Transverse colon (tissue), 4 donors: ENCODE measurements around the gene NBEAL2. TPM values are rescaled to one million over a fixed set of nuclear protein-coding genes. Genes with fewer than 3 reads are reported as not detected.
A peak's percentile ranks its signal among the peaks of the same experiment; 100 is the strongest.

Experiments
- DNase-seq: peaks from one replicate; pipeline ENCODE4 v3.0.0-alpha.2; 2019
- H3K27ac ChIP-seq, 4 donors: fragments of 200-600 bp; sonication (generic); 2 replicates each; pipeline ENCODE4 v1.5.1; 2016 to 2018; ENCODE audit warnings: inconsistent platforms in 4 of 4
- H3K27me3 ChIP-seq: fragments of 200-600 bp; sonication (generic); 2 replicates; pipeline ENCODE4 v1.5.1; 2017; ENCODE audit warnings: inconsistent platforms
- H3K36me3 ChIP-seq, 4 donors: fragments of 200-600 bp; sonication (generic); 2 replicates each; pipeline ENCODE4 v1.5.1; 2017 to 2019; ENCODE audit warnings: inconsistent platforms in 4 of 4
- H3K4me1 ChIP-seq, 4 donors: fragments of 200-600 bp; sonication (generic); 2 replicates each; pipeline ENCODE4 v1.5.1; 2017 to 2020; ENCODE audit warnings: inconsistent platforms in 4 of 4
- H3K4me3 ChIP-seq, 4 donors: fragments of 200-600 bp; sonication (generic); 1 replicate in 1 of 4; 2 replicates in 3 of 4; pipeline versions ENCODE4 v1.5.1 to v1.6.1; 2017 to 2019; ENCODE audit warnings: inconsistent platforms in 4 of 4
- H3K9me3 ChIP-seq, 2 donors: fragments of 200-600 bp; sonication (generic); 2 replicates each; pipeline ENCODE4 v1.5.1; 2017 to 2019; ENCODE audit warnings: inconsistent platforms in 2 of 2
- EP300 ChIP-seq: sonication (generic); formaldehyde crosslinking; IDR thresholded peaks from one replicate; pipeline ENCODE4 v1.6.1; 2017; ENCODE audit warnings: antibody characterized with exemption, low read depth
- POLR2A ChIP-seq: fragments of 450-650 bp; IDR thresholded peaks from one replicate; pipeline ENCODE4 v1.6.1; 2016; ENCODE audit warnings: antibody characterized with exemption, mild to moderate bottlenecking, moderate library complexity
- POLR2AphosphoS5 ChIP-seq, 3 donors: sonication (generic); formaldehyde crosslinking; IDR thresholded peaks; one replicate each; pipeline ENCODE4 v1.6.1; 2016; ENCODE audit warnings: antibody characterized with exemption in 3 of 3
- WGBS, 2 donors: methylation state at CpG; one replicate each; pipeline ENCODE4 v1.1.5; 2018; ENCODE audit warnings: low coverage in 1 of 2; 5-methylcytosine and 5-hydroxymethylcytosine counted together
- in situ Hi-C, 4 donors: fragments of 200-750 bp; cut with MboI; loops; one replicate each; pipeline versions ENCODE4 v1.15.0 to v1.15.1; 2017; ENCODE audit warnings: low sequenced_read_pairs in 3 of 4, low pct_ligation_motif_present in 1 of 4, low pct_unique_long_range_greater_than_20kb in 1 of 4
- intact Hi-C: fragments of 100-400 bp; cut with DNase I; formaldehyde crosslinking; loops from one replicate; pipeline ENCODE4 v1.15.1; 2023; ENCODE audit warnings: low total_unique reads
- total RNA-seq, 4 donors: library from RNA; depleted of rRNA; stranded (reverse); fragments of >200 nt; gene quantifications; one replicate each; pipeline ENCODE4 v1.1.0, GENCODE V29; 2016
- TF ChIP-seq, protein P1 (sequence below), 5 experiments: fragments of 200-600 bp in 3 of 5; fragments of 450-650 bp in 2 of 5; sonication (generic) in 3 of 5; IDR thresholded peaks; 1 replicate in 2 of 5; 2 replicates in 3 of 5; pipeline ENCODE4 v1.5.1; 2016 to 2017; ENCODE audit warnings: antibody characterized with exemption in 5 of 5, inconsistent platforms in 3 of 5, mild to moderate bottlenecking in 2 of 5, moderate library complexity in 1 of 5

NBEAL2 gene
- total RNA-seq, 4 donors from 2014 or later: 81.1 to 163 (median 122) TPM

DNA sequence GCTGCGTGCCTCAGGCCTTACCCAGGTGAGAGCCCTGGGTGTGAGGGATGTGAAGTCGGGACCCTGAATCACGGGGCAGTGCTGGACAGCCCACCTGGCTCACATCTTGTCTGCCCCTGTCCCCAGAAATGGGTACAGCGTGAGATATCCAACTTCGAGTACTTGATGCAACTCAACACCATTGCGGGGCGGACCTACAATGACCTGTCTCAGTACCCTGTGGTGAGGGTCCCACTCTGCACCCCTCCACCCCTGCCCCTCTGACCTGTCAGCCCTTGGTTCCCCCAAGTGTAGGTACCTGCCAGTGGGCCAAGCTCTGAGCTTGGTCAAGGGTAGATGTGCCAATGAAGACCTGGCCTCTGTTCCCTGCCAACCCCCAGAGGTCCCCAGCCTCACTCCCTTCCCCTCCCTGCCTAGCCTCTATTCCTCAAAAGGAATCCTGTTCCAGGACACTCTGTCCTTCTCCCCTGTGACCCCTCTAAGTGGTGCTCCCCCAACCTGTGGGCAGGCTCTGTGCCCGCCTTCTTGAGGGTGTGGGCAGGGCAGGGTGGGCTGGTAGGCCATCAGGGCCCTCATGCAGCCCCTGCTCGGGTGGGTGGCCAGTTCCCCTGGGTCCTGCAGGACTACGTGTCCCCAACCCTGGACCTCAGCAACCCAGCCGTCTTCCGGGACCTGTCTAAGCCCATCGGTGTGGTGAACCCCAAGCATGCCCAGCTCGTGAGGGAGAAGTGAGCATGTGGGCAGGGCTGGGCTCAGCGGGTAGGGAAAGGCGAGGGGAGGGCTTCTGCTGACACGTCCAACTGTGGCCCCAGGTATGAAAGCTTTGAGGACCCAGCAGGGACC, 25.1 kb downstream of the NBEAL2 start:
- H3K4me1 ChIP-seq: peaks cover 0 to 4% (median under 1%) of the 10 kb centered on the region in 4 donors
- in situ Hi-C loops: loop anchor here in 3 of 4 donors (25.0 kb wide), 2 partner anchors 158 to 292 kb away; partner anchors contain the start of genes PRSS50 (in 2 of the 3), TMIE (in 2 of the 3) and SETD2 (in 1 of the 3)
- WGBS, 2 donors: 93% methylated on average over 16 of the region's 17 CpGs; no CpG with 5 or more reads in 1 of the 2 donors
- H3K36me3 ChIP-seq: peaks cover 0 to 27% (median 5%) of the 10 kb centered on the region in 4 donors
- DNase-seq: no peak
- TF ChIP-seq EP300 (no peak), POLR2A (no peak), POLR2AphosphoS5 (IDR thresholded peaks at IDR 0.05) (no peak)
- TF ChIP-seq, protein P1, sequence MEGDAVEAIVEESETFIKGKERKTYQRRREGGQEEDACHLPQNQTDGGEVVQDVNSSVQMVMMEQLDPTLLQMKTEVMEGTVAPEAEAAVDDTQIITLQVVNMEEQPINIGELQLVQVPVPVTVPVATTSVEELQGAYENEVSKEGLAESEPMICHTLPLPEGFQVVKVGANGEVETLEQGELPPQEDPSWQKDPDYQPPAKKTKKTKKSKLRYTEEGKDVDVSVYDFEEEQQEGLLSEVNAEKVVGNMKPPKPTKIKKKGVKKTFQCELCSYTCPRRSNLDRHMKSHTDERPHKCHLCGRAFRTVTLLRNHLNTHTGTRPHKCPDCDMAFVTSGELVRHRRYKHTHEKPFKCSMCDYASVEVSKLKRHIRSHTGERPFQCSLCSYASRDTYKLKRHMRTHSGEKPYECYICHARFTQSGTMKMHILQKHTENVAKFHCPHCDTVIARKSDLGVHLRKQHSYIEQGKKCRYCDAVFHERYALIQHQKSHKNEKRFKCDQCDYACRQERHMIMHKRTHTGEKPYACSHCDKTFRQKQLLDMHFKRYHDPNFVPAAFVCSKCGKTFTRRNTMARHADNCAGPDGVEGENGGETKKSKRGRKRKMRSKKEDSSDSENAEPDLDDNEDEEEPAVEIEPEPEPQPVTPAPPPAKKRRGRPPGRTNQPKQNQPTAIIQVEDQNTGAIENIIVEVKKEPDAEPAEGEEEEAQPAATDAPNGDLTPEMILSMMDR (IDR thresholded peaks at IDR 0.05): no peak
- no peak overlapping the region for H3K27ac ChIP-seq
- no peak overlapping the region for H3K4me3 ChIP-seq
- H3K27me3 ChIP-seq: no peaks in the 10 kb centered on the region
- intact Hi-C loops: loop anchor here (10.0 kb wide), 1 partner anchor 160 kb away; the partner anchor contains the start of gene SETD2
- H3K9me3 ChIP-seq: no peaks in the 10 kb centered on the region

DNA sequence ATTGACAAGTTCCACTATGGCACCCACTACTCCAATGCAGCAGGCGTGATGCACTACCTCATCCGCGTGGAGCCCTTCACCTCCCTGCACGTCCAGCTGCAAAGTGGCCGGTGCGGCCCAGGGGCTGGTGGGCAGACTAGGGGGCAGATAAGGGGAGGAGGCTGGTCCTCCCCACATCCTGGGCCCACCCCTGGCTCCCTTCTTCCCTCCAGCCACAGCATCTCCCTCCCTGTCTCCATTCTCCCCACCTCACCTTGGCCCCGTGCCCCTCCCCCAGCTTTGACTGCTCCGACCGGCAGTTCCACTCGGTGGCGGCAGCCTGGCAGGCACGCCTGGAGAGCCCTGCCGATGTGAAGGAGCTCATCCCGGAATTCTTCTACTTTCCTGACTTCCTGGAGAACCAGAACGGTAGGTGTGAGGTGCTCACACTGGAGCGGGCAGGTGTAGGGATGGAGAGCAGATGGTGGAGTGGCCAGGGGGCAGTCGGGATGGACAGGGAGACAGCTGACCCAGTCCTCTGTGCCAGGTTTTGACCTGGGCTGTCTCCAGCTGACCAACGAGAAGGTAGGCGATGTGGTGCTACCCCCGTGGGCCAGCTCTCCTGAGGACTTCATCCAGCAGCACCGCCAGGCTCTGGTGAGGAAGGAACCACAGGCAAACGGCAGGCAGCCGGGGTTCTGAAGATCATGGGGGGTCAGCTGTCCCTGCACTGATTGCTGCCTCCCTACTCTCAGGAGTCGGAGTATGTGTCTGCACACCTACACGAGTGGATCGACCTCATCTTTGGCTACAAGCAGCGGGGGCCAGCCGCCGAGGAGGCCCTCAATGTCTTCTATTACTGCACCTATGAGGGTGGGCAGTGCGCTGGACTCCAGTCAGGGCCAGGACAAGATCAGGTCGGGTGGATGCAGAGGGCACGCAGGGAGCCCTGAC, 26.0 kb downstream of the NBEAL2 start:
- WGBS, 2 donors: 82% methylated on average over 23 of the region's 32 CpGs; no CpG with 5 or more reads in 1 of the 2 donors
- intact Hi-C loops (loop anchor here (1.0 to 10.0 kb wide), 2 partner anchors 30 to 159 kb away; partner anchors contain the start of gene SETD2), in situ Hi-C loops (loop anchor here in 3 of 4 donors (25.0 kb wide), 2 partner anchors 157 to 293 kb away; partner anchors contain the start of genes PRSS50 (in 2 of the 3), TMIE (in 2 of the 3) and SETD2 (in 1 of the 3))
- no peak overlapping the region for H3K4me3 ChIP-seq
- peaks cover 0 to 24% (median 5%) of the 10 kb centered on the region in 4 donors for H3K36me3 ChIP-seq
- no peaks in the 10 kb centered on the region for H3K9me3 ChIP-seq
- no peak for TF ChIP-seq POLR2AphosphoS5 (IDR thresholded peaks at IDR 0.05)
- no peak for TF ChIP-seq EP300
- TF ChIP-seq POLR2A: no peak
- TF ChIP-seq, protein P1 (IDR thresholded peaks at IDR 0.05): no peak
- H3K27ac ChIP-seq: no peak overlapping the region
- H3K4me1 ChIP-seq: peaks cover 0 to 10% (median 3%) of the 10 kb centered on the region in 4 donors
- H3K27me3 ChIP-seq: no peaks in the 10 kb centered on the region
- DNase-seq: peak; percentile 7

DNA sequence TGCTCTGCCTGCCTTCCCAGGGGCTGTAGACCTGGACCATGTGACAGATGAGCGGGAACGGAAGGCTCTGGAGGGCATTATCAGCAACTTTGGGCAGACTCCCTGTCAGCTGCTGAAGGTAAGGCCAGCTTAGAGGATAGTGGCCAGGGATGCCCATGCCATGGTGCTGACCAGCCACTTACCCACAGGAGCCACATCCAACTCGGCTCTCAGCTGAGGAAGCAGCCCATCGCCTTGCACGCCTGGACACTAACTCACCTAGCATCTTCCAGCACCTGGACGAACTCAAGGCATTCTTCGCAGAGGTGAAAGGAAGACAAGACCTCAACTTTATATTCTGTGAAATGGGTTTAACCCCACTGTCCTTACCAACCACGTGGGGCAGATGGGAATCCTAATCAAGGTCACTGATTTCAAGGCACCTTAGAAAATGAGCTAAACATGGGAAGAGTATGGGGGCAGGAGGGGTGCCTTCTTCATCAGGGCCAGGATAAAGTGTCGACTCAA, 26.7 kb downstream of the NBEAL2 start:
- intact Hi-C loops (loop anchor here (1.0 to 10.0 kb wide), 2 partner anchors 31 to 159 kb away; partner anchors contain the start of gene SETD2), in situ Hi-C loops (loop anchor here in 3 of 4 donors (25.0 kb wide), 2 partner anchors 156 to 294 kb away; partner anchors contain the start of genes PRSS50 (in 2 of the 3), TMIE (in 2 of the 3) and SETD2 (in 1 of the 3))
- Histone ChIP-seq H3K9me3 (no peaks in the 10 kb centered on the region), H3K36me3 (peaks cover 0 to 19% (median 3%) of the 10 kb centered on the region in 4 donors), H3K4me3 (no peak overlapping the region), H3K27ac (no peak overlapping the region), H3K4me1 (peaks cover 0 to 10% (median 3%) of the 10 kb centered on the region in 4 donors), H3K27me3 (no peaks in the 10 kb centered on the region)
- no peak for TF ChIP-seq EP300
- no peak for TF ChIP-seq POLR2AphosphoS5 (IDR thresholded peaks at IDR 0.05)
- no peak for TF ChIP-seq POLR2A
- TF ChIP-seq, protein P1 (IDR thresholded peaks at IDR 0.05): no peak
- no peak for DNase-seq
- 92% methylated on average over 9 of the region's 9 CpGs; no CpG with 5 or more reads in 1 of the 2 donors for WGBS, 2 donors
